Smooth muscle cell (in vitro differentiated cells): ENCODE data around the gene ATG16L2. TPM values are rescaled to one million over a fixed set of nuclear protein-coding genes. Genes with fewer than 3 reads are reported as not detected.
"Not testable (repeated sequence)": the region's sequence is repeated elsewhere in the genome, so short reads cannot be mapped to it uniquely, and the experiment has no call there.

ENCODE experiments used
- DNase-seq: peaks from one replicate; lab custom pipeline; 2025; ENCODE audit not compliant: unreplicated experiment; lab: John Stamatoyannopoulos, UW
- H2AFZ ChIP-seq: fragments of 200-600 bp; sonication (generic); 2 replicates; pipeline ENCODE4 v1.6.0; 2016; ENCODE audit warnings: antibody characterized with exemption, low read depth, mild to moderate bottlenecking
- H3F3A ChIP-seq: fragments of 200-600 bp; sonication (generic); 2 replicates; pipeline ENCODE4 v1.6.0; 2017; ENCODE audit warnings: antibody characterized with exemption, low read depth
- H3K27ac ChIP-seq: fragments of 200-600 bp; sonication (generic); 2 replicates; pipeline ENCODE4 v1.5.1; 2016; ENCODE audit warnings: low read depth, mild to moderate bottlenecking
- H3K27me3 ChIP-seq: fragments of 200-600 bp; sonication (generic); 2 replicates; pipeline ENCODE4 v1.6.1; 2016; ENCODE audit warnings: low read depth, mild to moderate bottlenecking
- H3K36me3 ChIP-seq: fragments of 200-600 bp; sonication (generic); 2 replicates; pipeline ENCODE4 v1.5.1; 2016; ENCODE audit warnings: low read depth
- H3K4me1 ChIP-seq: fragments of 200-600 bp; sonication (generic); 2 replicates; pipeline ENCODE4 v1.5.1; 2016; ENCODE audit warnings: low read depth
- H3K4me2 ChIP-seq: fragments of 200-600 bp; sonication (generic); 2 replicates; pipeline ENCODE4 v1.6.0; 2016; ENCODE audit warnings: mild to moderate bottlenecking
- H3K4me3 ChIP-seq: fragments of 200-600 bp; sonication (generic); 2 replicates; pipeline ENCODE4 v1.5.1; 2016; ENCODE audit warnings: mild to moderate bottlenecking
- H3K79me2 ChIP-seq: fragments of 200-600 bp; sonication (generic); 2 replicates; pipeline ENCODE4 v1.6.0; 2016; ENCODE audit warnings: low read depth, mild to moderate bottlenecking
- H3K9ac ChIP-seq: fragments of 200-600 bp; sonication (generic); 2 replicates; pipeline ENCODE4 v1.6.0; 2016; ENCODE audit warnings: low read depth
- H3K9me3 ChIP-seq: fragments of 200-600 bp; sonication (generic); replicated peaks from 2 replicates; pipeline ENCODE4 v1.5.1; 2016; ENCODE audit warnings: low read depth
- H4K20me1 ChIP-seq: fragments of 200-600 bp; sonication (generic); 2 replicates; pipeline ENCODE4 v1.6.0; 2016; ENCODE audit warnings: low read depth
- CTCF ChIP-seq: fragments of 200-600 bp; sonication (generic); IDR thresholded peaks from 2 replicates; pipeline ENCODE4 v1.5.1; 2017; ENCODE audit warnings: borderline replicate concordance, mild to moderate bottlenecking, antibody characterized with exemption; ENCODE audit not compliant: insufficient read depth, poor library complexity, severe bottlenecking
- WGBS: methylation state at CpG from one replicate; pipeline ENCODE4 v1.1.7; 2016; ENCODE audit warnings: low lambda C conversion rate; 5-methylcytosine and 5-hydroxymethylcytosine counted together
- polyA plus RNA-seq: library from polyadenylated mRNA; unstranded; fragments of >200 nt; fragmentation: Nextera tagmentation; extraction: Ambion mirVana; gene quantifications from 2 replicates; pipeline ENCODE4 v1.2.1, GENCODE V29; 2016
- total RNA-seq: library from RNA; depleted of rRNA; stranded (reverse); fragments of >200 nt; gene quantifications from 2 replicates; pipeline ENCODE4 v1.2.3, GENCODE V29; 2014

ATG16L2 gene
- total and polyA plus RNA-seq, 2 experiments from 2014 or later, result 7.4 to 9.3 TPM

- WGBS, result 81% methylated on average over 3 of the region's 4 CpGs
- H3K4me1 ChIP-seq, result peaks cover 1% of the 10 kb centered on the region
- no peak overlapping the region for H3K4me3 ChIP-seq
- H3K79me2 ChIP-seq, result no peaks in the 10 kb centered on the region
- no peaks in the 10 kb centered on the region for H3K27me3 ChIP-seq
- no peak overlapping the region for H2AFZ ChIP-seq
- no peak overlapping the region for H3K4me2 ChIP-seq
- peaks cover 7% of the 10 kb centered on the region for H3F3A ChIP-seq
- H3K9ac ChIP-seq, result no peak overlapping the region
- H3K36me3 ChIP-seq, result no peaks in the 10 kb centered on the region
- H3K9me3 ChIP-seq, result no peaks in the 10 kb centered on the region
- DNase-seq, result no peak
- no peak overlapping the region for H3K27ac ChIP-seq
- H4K20me1 ChIP-seq, result no peaks in the 10 kb centered on the region
- no peak for TF ChIP-seq CTCF
Measured at GRCh38 chr11:72799441-72799840, 14.8 kb upstream of the ATG16L2 start.

GRCh38 chr11:72802822-72803221 lies 11.4 kb upstream of the ATG16L2 start:
- Histone ChIP-seq H3K27ac (no peak overlapping the region), H3K4me1 (no peaks in the 10 kb centered on the region), H3K36me3 (no peaks in the 10 kb centered on the region), H4K20me1 (no peaks in the 10 kb centered on the region), H3K27me3 (no peaks in the 10 kb centered on the region), H3K9me3 (no peaks in the 10 kb centered on the region), H3F3A (no peaks in the 10 kb centered on the region), H2AFZ (no peak overlapping the region), H3K79me2 (no peaks in the 10 kb centered on the region), H3K4me2 (no peak overlapping the region), H3K4me3 (no peak overlapping the region), H3K9ac (no peak overlapping the region)
- DNase-seq, result no peak
- 95% methylated on average over 6 of the region's 6 CpGs for WGBS
- no peak for TF ChIP-seq CTCF

- Histone ChIP-seq H4K20me1 (no peaks in the 10 kb centered on the region), H3K27me3 (no peaks in the 10 kb centered on the region), H3K27ac (no peak overlapping the region), H2AFZ (no peak overlapping the region), H3F3A (peaks cover 3% of the 10 kb centered on the region), H3K36me3 (no peaks in the 10 kb centered on the region), H3K79me2 (no peaks in the 10 kb centered on the region), H3K4me1 (no peaks in the 10 kb centered on the region), H3K4me3 (no peak overlapping the region), H3K9me3 (no peaks in the 10 kb centered on the region), H3K9ac (no peak overlapping the region), H3K4me2 (no peak overlapping the region)
- 93% methylated on average over 6 of the region's 6 CpGs for WGBS
- no peak for TF ChIP-seq CTCF
- no peak for DNase-seq
Measured at GRCh38 chr11:72805216-72805615, 9.0 kb upstream of the ATG16L2 start.

GRCh38 chr11:72806378-72806777 lies 7.8 kb upstream of the ATG16L2 start:
- H3K27ac ChIP-seq, H3K27me3 ChIP-seq, DNase-seq, H3K36me3 ChIP-seq, H2AFZ ChIP-seq, H3K4me1 ChIP-seq, H4K20me1 ChIP-seq, H3K9me3 ChIP-seq, H3F3A ChIP-seq, H3K79me2 ChIP-seq, H3K4me2 ChIP-seq, H3K9ac ChIP-seq, H3K4me3 ChIP-seq: not testable (repeated sequence)
- WGBS, result 100% methylated on average over 1 of the region's 1 CpG
